GM19023 (cell line): ENCODE results near the gene BRINP2.

Experiments
- ATAC-seq: cut with Tn5 transposase; IDR thresholded peaks from one replicate; pipeline ENCODE4 v1.9.1; 2021; ENCODE audit warnings: mild to moderate bottlenecking, moderate library complexity; ENCODE audit not compliant: unreplicated experiment

Gene BRINP2

DNA sequence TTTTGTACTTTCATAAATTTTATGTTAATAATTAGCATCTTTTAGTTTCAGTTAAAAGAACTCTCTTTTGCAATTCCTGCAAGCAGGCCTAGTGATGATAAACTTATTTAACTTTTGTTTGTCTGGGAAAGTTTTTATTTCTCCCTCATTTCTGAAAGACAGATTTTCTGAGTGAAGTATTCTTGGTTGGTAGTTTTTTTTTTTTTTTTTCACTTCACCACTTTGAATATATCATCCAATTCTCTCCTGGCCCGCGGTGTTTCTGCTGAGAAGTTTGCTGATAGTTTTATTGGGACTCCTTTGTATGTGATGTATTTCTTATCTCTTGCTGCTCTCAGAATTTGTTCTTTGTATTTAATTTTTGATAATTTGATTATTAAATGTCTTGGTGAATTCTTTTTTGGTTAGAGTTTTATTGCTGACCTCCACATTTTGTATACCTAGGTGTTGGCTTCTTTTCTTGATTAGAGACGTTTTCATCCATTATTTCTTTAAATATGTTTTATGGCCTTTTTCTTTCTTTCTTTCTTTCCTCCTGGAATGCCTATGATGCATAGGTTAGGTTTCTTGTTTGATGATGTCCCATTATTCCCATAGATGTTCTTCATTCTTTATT lies 45.9 kb downstream of the BRINP2 start:
- no peak for ATAC-seq

- ATAC-seq = no peak
Observed at GRCh38 chr1:177219554-177220458, 49.0 kb downstream of the BRINP2 start.

GRCh38 chr1:177223359-177223758 lies 52.6 kb downstream of the BRINP2 start:
- no peak for ATAC-seq

DNA sequence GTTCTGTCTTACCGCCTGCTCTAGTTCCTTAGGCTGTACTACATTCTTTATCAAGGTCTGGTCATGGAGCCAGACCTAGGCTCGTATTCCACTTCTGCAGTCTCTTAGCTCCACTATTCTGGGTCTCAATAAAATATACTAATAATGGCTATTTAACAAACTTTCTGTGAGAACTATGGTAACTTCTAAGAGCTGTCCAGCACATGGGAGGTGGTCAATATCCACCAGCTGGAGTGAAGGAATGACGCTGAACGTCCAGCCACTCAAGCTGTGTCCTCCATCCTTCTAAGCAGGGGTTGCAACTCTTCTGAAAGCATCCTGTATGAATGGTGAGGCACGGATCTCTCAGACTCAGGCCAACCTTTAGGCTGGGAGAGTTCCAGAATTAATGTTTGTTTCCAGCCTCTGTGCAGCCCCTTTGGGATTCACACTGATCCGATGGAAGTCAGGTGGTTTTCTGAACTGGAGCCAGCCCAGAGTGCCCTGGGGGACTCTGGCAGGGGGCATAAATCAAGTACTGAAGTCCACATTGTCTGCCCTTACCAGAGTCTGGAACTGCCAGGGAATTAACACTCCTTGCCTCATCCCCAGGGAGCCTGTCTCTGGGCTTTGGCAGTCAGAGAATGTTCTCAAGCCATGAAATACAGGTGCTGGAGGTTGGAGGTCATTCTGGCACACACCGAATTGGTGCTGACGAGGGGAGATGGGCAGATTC lies 57.4 kb downstream of the BRINP2 start:
- no peak for ATAC-seq

GRCh38 chr1:177228693-177229065 lies 57.9 kb downstream of the BRINP2 start:
- ATAC-seq = no peak

- ATAC-seq = no peak
Observed at GRCh38 chr1:177229781-177230180, 59.0 kb downstream of the BRINP2 start.

DNA sequence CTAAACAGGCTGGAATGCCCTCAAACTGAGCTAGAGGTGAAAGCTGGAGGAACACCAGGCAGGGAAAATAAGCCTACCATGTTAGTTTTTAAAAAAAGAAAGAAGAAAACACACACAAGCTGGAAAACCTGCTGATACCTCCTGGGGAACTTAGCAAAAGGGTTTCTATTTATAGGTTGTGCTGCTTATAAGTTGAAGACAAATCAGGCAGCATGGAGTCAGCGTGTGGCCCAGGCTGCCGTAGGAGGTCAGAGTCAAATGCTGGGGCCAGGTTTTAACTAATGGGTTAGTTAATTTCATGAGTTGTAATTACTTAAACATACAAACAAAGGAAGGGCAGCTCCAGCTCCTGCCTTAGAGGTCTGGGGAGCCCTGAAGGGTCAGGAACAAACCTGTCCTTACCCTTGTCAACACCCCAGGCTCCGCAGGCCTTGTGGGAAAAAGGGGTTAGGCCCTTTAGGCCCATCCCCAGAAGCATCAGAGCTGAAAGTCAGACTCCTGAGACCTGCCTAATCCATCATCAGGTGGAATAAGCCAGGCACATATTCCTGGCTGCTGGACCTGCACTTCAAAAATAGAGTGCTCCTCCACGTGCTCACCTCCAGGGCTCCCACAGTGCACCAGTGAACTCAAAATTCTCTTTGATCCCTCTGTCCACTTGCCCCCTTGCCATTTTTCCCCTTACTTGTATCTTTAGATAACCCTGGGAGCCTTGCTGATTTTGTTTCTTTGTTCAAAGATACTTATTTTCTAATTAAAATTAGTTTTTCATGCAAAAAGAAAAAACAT lies 59.7 kb downstream of the BRINP2 start:
- ATAC-seq = no peak

DNA sequence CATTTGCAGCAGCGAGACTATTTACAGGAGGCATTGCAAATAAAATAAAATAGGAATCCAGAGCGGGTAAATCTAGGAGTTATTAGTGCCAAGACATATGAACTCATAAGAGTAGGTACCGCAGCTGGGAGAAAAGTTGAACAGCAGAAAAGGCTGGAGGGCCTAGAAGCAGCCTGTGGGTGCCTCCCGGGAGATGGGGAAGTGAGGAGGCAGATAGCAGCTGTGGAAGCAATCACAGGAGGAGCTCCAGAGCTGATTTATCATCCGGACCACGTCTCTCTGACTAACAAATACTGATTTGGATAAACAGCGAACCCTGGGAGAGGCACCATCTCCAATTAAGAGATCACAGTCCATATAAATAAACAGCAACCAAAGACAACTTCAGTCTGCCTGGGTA lies 64.6 kb downstream of the BRINP2 start:
- ATAC-seq = no peak

- no peak for ATAC-seq
Observed at GRCh38 chr1:177236962-177237361, 66.2 kb downstream of the BRINP2 start.

- ATAC-seq = no peak
Observed at GRCh38 chr1:177238967-177239366, 68.2 kb downstream of the BRINP2 start.

GRCh38 chr1:177239792-177240191 lies 69.0 kb downstream of the BRINP2 start:
- no peak for ATAC-seq

GRCh38 chr1:177243773-177244172 lies 73.0 kb downstream of the BRINP2 start:
- ATAC-seq = no peak

GRCh38 chr1:177246710-177247580 lies 76.2 kb downstream of the BRINP2 start:
- ATAC-seq = no peak

DNA sequence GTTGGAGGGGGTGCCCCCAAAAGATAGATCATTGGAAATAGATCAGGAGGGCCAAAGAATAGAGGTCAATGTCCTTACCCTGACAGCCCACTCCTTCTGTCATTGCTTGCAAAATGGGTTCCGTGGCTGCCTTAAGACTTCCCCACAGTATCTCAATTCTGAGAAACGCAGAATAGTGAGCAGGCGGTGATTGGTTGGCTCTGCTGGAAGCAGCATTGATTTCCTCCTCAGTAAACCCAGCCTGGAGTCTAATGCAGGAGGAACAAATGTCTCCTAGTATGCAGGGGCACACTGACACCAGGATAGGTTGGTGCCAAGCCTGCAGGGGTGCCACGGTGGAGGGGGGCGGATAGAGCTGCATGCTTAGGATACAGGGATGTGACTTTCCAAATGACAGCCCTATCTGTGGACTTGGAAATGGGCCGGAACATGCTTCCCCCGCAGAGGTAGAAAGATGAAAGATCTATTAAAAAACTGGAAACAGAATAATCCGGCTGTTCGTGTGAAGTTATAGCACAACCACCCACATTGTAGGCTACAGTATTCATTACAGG lies 76.9 kb downstream of the BRINP2 start:
- no peak for ATAC-seq

DNA sequence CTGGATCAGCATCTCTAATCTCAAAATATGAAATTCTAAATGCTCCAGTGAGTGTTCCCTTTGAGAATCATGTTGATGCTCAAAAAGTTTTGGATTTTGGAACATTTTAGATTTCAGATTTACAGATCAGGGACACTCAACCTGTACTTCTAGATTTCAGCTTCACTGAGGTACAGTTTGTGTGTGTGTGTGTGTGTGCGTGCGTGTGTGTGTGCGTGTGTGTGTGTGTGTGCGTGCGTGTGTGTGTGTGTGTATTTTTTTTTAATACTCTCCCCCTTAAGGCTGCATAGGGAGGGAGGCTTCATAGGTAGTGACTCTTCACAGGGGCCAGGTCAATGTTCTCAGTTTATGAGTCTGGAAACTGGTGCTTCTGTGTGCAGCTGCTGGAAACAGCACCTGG lies 77.5 kb downstream of the BRINP2 start:
- no peak for ATAC-seq

- ATAC-seq = no peak
Observed at GRCh38 chr1:177249231-177249630, 78.5 kb downstream of the BRINP2 start.

DNA sequence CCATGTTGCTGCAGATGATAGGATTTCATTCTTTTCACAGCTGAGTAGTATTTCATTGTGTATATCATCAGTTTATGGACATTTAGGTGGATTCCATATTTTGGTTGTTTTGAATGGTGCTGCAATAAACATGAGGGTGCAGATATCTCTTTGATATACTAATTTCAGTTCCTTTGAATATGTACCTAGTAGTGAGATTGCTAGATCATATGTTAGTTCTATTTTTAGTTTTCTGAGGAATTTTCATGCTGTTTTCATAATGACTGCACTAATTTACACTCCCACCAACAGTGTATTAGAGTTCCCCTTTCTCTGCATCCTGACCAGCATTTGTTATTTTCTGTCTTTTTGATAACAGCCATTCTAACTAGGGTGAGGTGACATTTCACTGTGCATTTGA lies 82.1 kb downstream of the BRINP2 start:
- ATAC-seq = no peak

GRCh38 chr1:177255411-177255810 lies 84.7 kb downstream of the BRINP2 start:
- ATAC-seq = no peak

DNA sequence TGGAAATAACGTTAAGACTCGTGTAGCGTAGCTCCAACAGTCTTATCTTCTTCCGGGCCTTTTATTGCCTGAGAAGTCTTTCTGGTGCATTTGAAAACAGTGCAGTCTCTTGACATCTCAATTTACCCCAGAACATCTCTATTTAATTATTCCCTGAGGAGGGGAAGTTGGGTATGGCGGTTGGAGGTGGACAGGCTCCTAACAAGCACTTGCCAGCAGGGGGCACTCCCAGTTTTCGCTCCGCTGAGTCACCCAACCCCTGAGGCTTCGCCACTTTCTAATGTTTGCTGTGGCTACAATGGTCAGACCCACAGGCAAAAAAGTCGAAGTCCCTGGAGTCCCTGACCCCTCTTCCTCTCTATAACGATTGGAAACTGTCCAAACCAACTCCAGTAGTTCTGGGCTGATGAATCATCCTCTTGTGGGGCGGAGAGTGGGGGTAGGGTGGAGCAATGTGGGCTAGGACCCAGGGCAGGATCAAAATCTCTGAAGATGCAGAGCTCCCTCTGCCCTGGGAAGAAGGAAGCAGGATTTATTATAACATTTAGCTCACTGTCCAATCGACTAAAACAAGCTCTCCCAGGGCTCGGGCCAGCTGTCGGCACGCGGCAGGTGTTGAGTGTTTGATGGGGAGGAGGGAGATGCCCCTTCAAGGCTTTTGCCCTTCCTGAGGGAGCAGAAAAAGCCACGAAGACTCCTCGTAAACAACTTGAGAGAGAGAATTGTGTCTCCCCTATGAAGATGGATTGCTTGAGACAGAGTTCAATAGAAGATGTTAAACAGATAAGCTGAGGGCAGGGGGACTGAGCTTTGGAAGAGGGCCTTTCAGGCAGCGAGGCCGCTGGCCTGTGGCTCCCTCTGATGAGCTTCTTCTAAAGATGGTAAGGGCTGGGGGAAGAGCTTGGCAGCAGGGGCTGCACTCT lies 85.7 kb downstream of the BRINP2 start:
- ATAC-seq = no peak
